ENCODE data around the gene LILRA1. TPM values are rescaled to one million over a fixed set of nuclear protein-coding genes. Genes with fewer than 3 reads are reported as not detected.

The LILRA1 gene
- total RNA-seq, 1 donor from 2014 or later = not detected

GRCh38 chr19:54608205-54608604, 14.8 kb downstream of the LILRA1 start:
- DNase-seq (ENCODE audit: low spot score in 2 of 2, unreplicated experiment in 2 of 2) = no peak
- Mint-ChIP-seq H3K9me3 (peaks cover 68% of the 10 kb centered on the region), H3K36me3 (peaks cover 6% of the 10 kb centered on the region), H3K4me3 (no peak overlapping the region), H3K4me1 (no peaks in the 10 kb centered on the region), H3K27me3 (ENCODE audit: low read depth) (no peaks in the 10 kb centered on the region), H3K27ac (no peak overlapping the region)
- TF ChIP-seq CTCF (IDR thresholded peaks at IDR 0.05; ENCODE audit: unreplicated experiment) = no peak

- TF ChIP-seq CTCF (IDR thresholded peaks at IDR 0.05; ENCODE audit: unreplicated experiment) = no peak
- Mint-ChIP-seq H3K36me3 (peaks cover 9% of the 10 kb centered on the region), H3K4me3 (no peak overlapping the region), H3K27ac (no peak overlapping the region), H3K27me3 (ENCODE audit: low read depth) (no peaks in the 10 kb centered on the region), H3K9me3 (peaks cover 70% of the 10 kb centered on the region), H3K4me1 (no peaks in the 10 kb centered on the region)
- no peak for DNase-seq (ENCODE audit: low spot score in 2 of 2, unreplicated experiment in 2 of 2)
Measured at GRCh38 chr19:54608792-54609191, 15.4 kb downstream of the LILRA1 start.

GRCh38 chr19:54609356-54609791, 15.9 kb downstream of the LILRA1 start:
- H3K36me3 Mint-ChIP-seq = peaks cover 9% of the 10 kb centered on the region
- H3K9me3 Mint-ChIP-seq = peaks cover 70% of the 10 kb centered on the region
- DNase-seq (ENCODE audit: low spot score in 2 of 2, unreplicated experiment in 2 of 2) = no peak

GRCh38 chr19:54612428-54612827, 19.0 kb downstream of the LILRA1 start:
- DNase-seq (ENCODE audit: low spot score in 2 of 2, unreplicated experiment in 2 of 2) = no peak
- no peak overlapping the region for H3K4me3 Mint-ChIP-seq
- H3K27ac Mint-ChIP-seq = no peak overlapping the region
- no peaks in the 10 kb centered on the region for H3K4me1 Mint-ChIP-seq
- peaks cover 77% of the 10 kb centered on the region for H3K9me3 Mint-ChIP-seq
- no peak for TF ChIP-seq CTCF (IDR thresholded peaks at IDR 0.05; ENCODE audit: unreplicated experiment)
- peaks cover 2% of the 10 kb centered on the region for H3K36me3 Mint-ChIP-seq
- no peaks in the 10 kb centered on the region for H3K27me3 Mint-ChIP-seq (ENCODE audit: low read depth)

More at GRCh38 chr19:54609356-54609791, 15.9 kb downstream of the LILRA1 start:
- Mint-ChIP-seq H3K4me1 (no peaks in the 10 kb centered on the region), H3K27ac (no peak overlapping the region), H3K4me3 (no peak overlapping the region), H3K27me3 (ENCODE audit: low read depth) (no peaks in the 10 kb centered on the region)
- TF ChIP-seq CTCF (IDR thresholded peaks at IDR 0.05; ENCODE audit: unreplicated experiment) = no peak

GRCh38 chr19:54614726-54615125, 21.3 kb downstream of the LILRA1 start:
- DNase-seq (ENCODE audit: low spot score in 2 of 2, unreplicated experiment in 2 of 2) = no peak
- Mint-ChIP-seq H3K4me1 (no peaks in the 10 kb centered on the region), H3K4me3 (no peak overlapping the region), H3K27ac (no peak overlapping the region), H3K36me3 (peaks cover 2% of the 10 kb centered on the region), H3K27me3 (ENCODE audit: low read depth) (no peaks in the 10 kb centered on the region), H3K9me3 (peaks cover 73% of the 10 kb centered on the region)
- TF ChIP-seq CTCF (IDR thresholded peaks at IDR 0.05; ENCODE audit: unreplicated experiment) = no peak

- Mint-ChIP-seq H3K27ac (no peak overlapping the region), H3K4me3 (no peak overlapping the region), H3K36me3 (peaks cover 2% of the 10 kb centered on the region), H3K4me1 (no peaks in the 10 kb centered on the region), H3K9me3 (peaks cover 66% of the 10 kb centered on the region), H3K27me3 (ENCODE audit: low read depth) (no peaks in the 10 kb centered on the region)
- no peak for TF ChIP-seq CTCF (IDR thresholded peaks at IDR 0.05; ENCODE audit: unreplicated experiment)
- DNase-seq (ENCODE audit: low spot score in 2 of 2, unreplicated experiment in 2 of 2) = no peak
Measured at GRCh38 chr19:54616057-54616456, 22.6 kb downstream of the LILRA1 start.
